ENCODE results near the gene POC5.
"Not testable (repeated sequence)": the region's sequence is repeated elsewhere in the genome, so short reads cannot be mapped to it uniquely, and the experiment has no call there.

Gene POC5

GRCh38 chr5:75706775-75707174 lies 10.5 kb downstream of the POC5 start:
- H2AFZ ChIP-seq (ENCODE audit: low read depth) = no peak overlapping the region
- H3K36me3 ChIP-seq (ENCODE audit: insufficient read depth) = peaks cover 11% of the 10 kb centered on the region; the same call in 1 of the 2 replicates
- no peak for TF ChIP-seq CTCF (conservative IDR thresholded peaks at IDR 0.05; ENCODE audit: low read depth, low read length)
- H3K4me2 ChIP-seq = no peak overlapping the region
- no peak overlapping the region for H3K27ac ChIP-seq
- no peaks in the 10 kb centered on the region for H4K20me1 ChIP-seq (ENCODE audit: insufficient read depth)
- no peaks in the 10 kb centered on the region for H3K27me3 ChIP-seq (ENCODE audit: insufficient read depth, low read depth)
- H3K4me1 ChIP-seq (ENCODE audit: low read depth, poor library complexity, severe bottlenecking) = peaks cover 12% of the 10 kb centered on the region
- no peak overlapping the region for H3K4me3 ChIP-seq (IDR thresholded peaks at IDR 0.05; ENCODE audit: insufficient read depth, low read depth, low read length)
- H3K79me2 ChIP-seq (ENCODE audit: insufficient read depth, low read depth) = peaks cover 23% of the 10 kb centered on the region
- H3K9ac ChIP-seq = no peak overlapping the region

DNA sequence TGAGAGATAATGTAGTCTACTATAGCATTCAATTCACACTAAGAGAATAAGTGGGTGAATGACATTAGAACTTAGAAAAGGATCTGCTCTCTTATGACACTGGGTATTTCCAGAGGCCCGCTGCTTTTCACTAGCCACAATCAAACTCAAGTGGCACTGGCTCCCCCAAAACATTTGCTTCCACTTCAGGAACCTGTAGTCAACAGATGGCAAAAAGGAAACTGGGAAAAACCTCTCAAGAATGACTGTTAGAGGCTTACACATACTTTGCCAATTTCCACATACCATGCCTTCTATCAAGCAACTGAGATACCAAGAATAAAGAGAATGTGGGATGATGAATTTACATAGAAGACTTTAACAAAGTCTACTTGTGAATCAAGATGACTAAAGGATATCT lies 11.2 kb downstream of the POC5 start:
- Histone ChIP-seq H3K27ac (no peak overlapping the region), H3K36me3 (ENCODE audit: insufficient read depth) (peaks cover 13% of the 10 kb centered on the region; the same call in 1 of the 2 replicates), H3K79me2 (ENCODE audit: insufficient read depth, low read depth) (peaks cover 19% of the 10 kb centered on the region), H3K4me1 (ENCODE audit: low read depth, poor library complexity, severe bottlenecking) (peaks cover 5% of the 10 kb centered on the region), H3K9ac (no peak overlapping the region), H3K4me3 (IDR thresholded peaks at IDR 0.05; ENCODE audit: insufficient read depth, low read depth, low read length) (no peak overlapping the region), H3K4me2 (no peak overlapping the region), H3K27me3 (ENCODE audit: insufficient read depth, low read depth) (no peaks in the 10 kb centered on the region), H2AFZ (ENCODE audit: low read depth) (no peak overlapping the region), H4K20me1 (ENCODE audit: insufficient read depth) (no peaks in the 10 kb centered on the region)
- no peak for TF ChIP-seq CTCF (conservative IDR thresholded peaks at IDR 0.05; ENCODE audit: low read depth, low read length)

DNA sequence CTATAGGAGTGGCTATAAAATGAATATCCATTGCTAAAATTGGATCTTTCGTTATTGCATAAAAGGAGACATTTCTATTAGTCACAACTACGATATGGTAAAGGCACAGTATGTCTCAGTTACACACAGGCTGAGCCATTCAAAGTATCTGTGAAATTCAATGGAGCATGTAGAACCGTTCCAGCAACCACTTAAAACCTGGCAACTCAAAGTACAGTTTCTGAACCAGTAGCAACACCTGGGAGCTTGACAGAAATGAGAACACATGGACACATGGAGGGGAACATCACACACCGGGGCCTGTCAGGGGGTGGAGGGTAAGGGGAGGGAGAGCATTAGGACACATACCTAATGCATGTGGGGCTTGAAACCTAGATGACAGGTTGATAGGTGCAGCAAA lies 15.4 kb downstream of the POC5 start:
- peaks cover 6% of the 10 kb centered on the region; the same call in 1 of the 2 replicates for H3K36me3 ChIP-seq (ENCODE audit: insufficient read depth)
- no peaks in the 10 kb centered on the region; the same call in 1 of the 2 replicates for H3K79me2 ChIP-seq (ENCODE audit: insufficient read depth, low read depth)
- TF ChIP-seq CTCF (conservative IDR thresholded peaks at IDR 0.05; ENCODE audit: low read depth, low read length) = no peak
- no peak overlapping the region for H3K4me2 ChIP-seq
- H3K27ac ChIP-seq = no peak overlapping the region
- H2AFZ ChIP-seq (ENCODE audit: low read depth) = no peak overlapping the region
- no peak overlapping the region for H3K4me3 ChIP-seq (IDR thresholded peaks at IDR 0.05; ENCODE audit: insufficient read depth, low read depth, low read length)
- no peaks in the 10 kb centered on the region for H4K20me1 ChIP-seq (ENCODE audit: insufficient read depth)
- H3K27me3 ChIP-seq (ENCODE audit: insufficient read depth, low read depth) = no peaks in the 10 kb centered on the region
- no peak overlapping the region for H3K9ac ChIP-seq
- no peaks in the 10 kb centered on the region for H3K4me1 ChIP-seq (ENCODE audit: low read depth, poor library complexity, severe bottlenecking)

- H3K4me1 ChIP-seq (ENCODE audit: low read depth, poor library complexity, severe bottlenecking); H3K79me2 ChIP-seq (ENCODE audit: insufficient read depth, low read depth); H3K36me3 ChIP-seq (ENCODE audit: insufficient read depth); H3K9ac ChIP-seq; H4K20me1 ChIP-seq (ENCODE audit: insufficient read depth); H3K4me2 ChIP-seq; H3K4me3 ChIP-seq (IDR thresholded peaks at IDR 0.05; ENCODE audit: insufficient read depth, low read depth, low read length); H3K27me3 ChIP-seq (ENCODE audit: insufficient read depth, low read depth); H3K27ac ChIP-seq; H2AFZ ChIP-seq (ENCODE audit: low read depth): not testable (repeated sequence)
Observed at GRCh38 chr5:75695472-75696351, 21.5 kb downstream of the POC5 start.

- H3K4me3 ChIP-seq (IDR thresholded peaks at IDR 0.05; ENCODE audit: insufficient read depth, low read depth, low read length) = no peak overlapping the region
- H3K36me3 ChIP-seq (ENCODE audit: insufficient read depth) = no peaks in the 10 kb centered on the region; the same call in 1 of the 2 replicates
- no peak overlapping the region for H2AFZ ChIP-seq (ENCODE audit: low read depth)
- H3K4me2 ChIP-seq = no peak overlapping the region
- no peak overlapping the region for H3K27ac ChIP-seq
- H4K20me1 ChIP-seq (ENCODE audit: insufficient read depth) = no peaks in the 10 kb centered on the region
- no peak for TF ChIP-seq CTCF (conservative IDR thresholded peaks at IDR 0.05; ENCODE audit: low read depth, low read length)
- no peak overlapping the region for H3K9ac ChIP-seq
- no peaks in the 10 kb centered on the region for H3K4me1 ChIP-seq (ENCODE audit: low read depth, poor library complexity, severe bottlenecking)
- H3K79me2 ChIP-seq (ENCODE audit: insufficient read depth, low read depth) = no peaks in the 10 kb centered on the region
- no peaks in the 10 kb centered on the region for H3K27me3 ChIP-seq (ENCODE audit: insufficient read depth, low read depth)
Observed at GRCh38 chr5:75694781-75695180, 22.5 kb downstream of the POC5 start.
